Activated naive CD4-positive, alpha-beta T cell treated with anti-CD3 and anti-CD28 coated beads for 36 hours (primary cell): ENCODE measurements around the gene SCNN1A. TPM values are rescaled to one million over a fixed set of nuclear protein-coding genes. Genes with fewer than 3 reads are reported as not detected.

Experiments
- CTCF ChIA-PET: fragments of 350-600 bp; sonication (Branson Sonifier 250); formaldehyde crosslinking; loops from one replicate; lab custom pipeline; 2021; ENCODE audit warnings: antibody characterized with exemption; lab: Charles Lee
- DNase-seq: peaks from one replicate; pipeline ENCODE4 v3.0.0-alpha.2; 2020
- H3K27ac Mint-ChIP-seq: one replicate; pipeline ENCODE4 v1.8.0; 2021; ENCODE audit warnings: mild to moderate bottlenecking, mixed read lengths
- H3K27me3 Mint-ChIP-seq: one replicate; pipeline ENCODE4 v1.8.0; 2021; ENCODE audit warnings: low read depth, mixed read lengths
- H3K36me3 Mint-ChIP-seq: one replicate; pipeline ENCODE4 v1.8.0; 2021; ENCODE audit warnings: low read depth, mixed read lengths
- H3K4me1 Mint-ChIP-seq: one replicate; pipeline ENCODE4 v1.8.0; 2021; ENCODE audit warnings: low read depth, mixed read lengths
- H3K4me3 Mint-ChIP-seq: one replicate; pipeline ENCODE4 v1.8.0; 2021; ENCODE audit warnings: mild to moderate bottlenecking, moderate library complexity, mixed read lengths
- H3K9me3 Mint-ChIP-seq: one replicate; pipeline ENCODE4 v1.8.0; 2021; ENCODE audit warnings: mixed read lengths
- intact Hi-C: fragments of 100-400 bp; cut with micrococcal nuclease; formaldehyde crosslinking; loops from one replicate; pipeline ENCODE4 v1.15.1; 2023
- total RNA-seq, 2 experiments: library from RNA; stranded (reverse); gene quantifications; one replicate each; pipeline ENCODE4 v1.2.3, GENCODE V29; 2021

The SCNN1A gene
- total RNA-seq, 2 experiments from 2014 or later: 0.20 to 0.67 TPM

DNA sequence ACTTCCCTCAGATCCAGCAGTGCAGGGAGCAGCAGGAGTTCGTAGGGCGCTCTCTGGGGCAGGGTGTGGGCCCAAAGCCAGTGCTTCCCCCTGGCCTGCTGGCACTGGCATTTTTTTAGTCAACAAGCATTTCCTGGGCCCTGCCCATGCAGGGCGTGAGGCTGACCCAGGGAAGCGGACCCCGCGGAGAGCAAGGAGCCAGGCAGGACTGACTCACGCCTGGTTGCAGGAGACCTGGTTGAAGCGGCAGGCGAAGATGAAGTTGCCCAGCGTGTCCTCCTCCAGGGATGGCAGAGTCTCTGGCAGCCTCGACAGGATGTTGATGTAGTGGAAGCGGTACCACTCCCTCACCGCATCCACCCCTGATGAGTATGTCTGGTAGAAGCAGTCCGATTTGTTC lies 13.5 kb downstream of the SCNN1A start:
- intact Hi-C loops: no loop called here
- H3K4me1 Mint-ChIP-seq: peaks cover 23% of the 10 kb centered on the region

GRCh38 chr12:6360578-6361490 lies 14.5 kb downstream of the SCNN1A start:
- Mint-ChIP-seq H3K36me3 (no peaks in the 10 kb centered on the region), H3K4me3 (no peak overlapping the region), H3K27me3 (no peaks in the 10 kb centered on the region), H3K27ac (no peak overlapping the region), H3K4me1 (peaks cover 23% of the 10 kb centered on the region), H3K9me3 (no peaks in the 10 kb centered on the region)
- peak; percentile 67 for DNase-seq
- CTCF ChIA-PET: interaction anchor here (0.8 to 1.4 kb wide), 3 partner anchors 22 to 75 kb away, joined by 3 to 7 read pairs (median 3); no protein-coding TSS in a partner anchor
- intact Hi-C loops: no loop called here

More for the DNA sequence above, 13.5 kb downstream of the SCNN1A start:
- peak overlapping the region; percentile 8 for H3K4me3 Mint-ChIP-seq
- CTCF ChIA-PET: no interaction called here
- H3K27ac Mint-ChIP-seq: peak overlapping the region; percentile 18
- no peaks in the 10 kb centered on the region for H3K9me3 Mint-ChIP-seq
- no peaks in the 10 kb centered on the region for H3K27me3 Mint-ChIP-seq
- H3K36me3 Mint-ChIP-seq: no peaks in the 10 kb centered on the region
- DNase-seq: peak; percentile 60

DNA sequence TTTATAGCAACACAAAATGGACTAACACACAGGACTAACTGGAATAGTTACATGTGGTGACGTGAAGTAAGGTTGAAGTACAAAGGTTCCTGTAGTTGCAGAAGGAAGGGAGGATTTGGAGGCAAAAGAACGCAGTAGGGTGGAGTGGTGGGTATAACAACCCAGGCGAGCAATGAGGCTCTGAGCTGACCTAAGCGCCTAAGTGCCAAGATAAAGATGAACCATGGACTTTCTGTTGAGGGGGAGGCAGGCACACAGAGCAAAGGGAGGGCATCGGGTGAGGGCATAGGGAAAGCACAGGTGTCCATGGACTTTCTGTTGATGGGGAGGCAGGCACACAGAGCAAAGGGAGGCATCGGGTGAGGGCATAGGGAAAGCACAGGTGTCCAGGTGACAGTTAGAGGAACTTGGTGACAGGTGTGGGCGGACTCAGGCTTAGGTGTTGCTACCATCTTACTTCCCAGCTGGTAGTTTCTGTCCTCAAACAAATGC lies 15.2 kb downstream of the SCNN1A start:
- Mint-ChIP-seq H3K27me3 (no peaks in the 10 kb centered on the region), H3K36me3 (no peaks in the 10 kb centered on the region), H3K27ac (no peak overlapping the region), H3K4me3 (no peak overlapping the region), H3K4me1 (peaks cover 26% of the 10 kb centered on the region), H3K9me3 (no peaks in the 10 kb centered on the region)
- CTCF ChIA-PET: interaction anchor here (1.4 kb wide), 1 partner anchor 25 kb away, joined by 7 read pairs; no protein-coding TSS in a partner anchor
- intact Hi-C loops: no loop called here
- DNase-seq: no peak

DNA sequence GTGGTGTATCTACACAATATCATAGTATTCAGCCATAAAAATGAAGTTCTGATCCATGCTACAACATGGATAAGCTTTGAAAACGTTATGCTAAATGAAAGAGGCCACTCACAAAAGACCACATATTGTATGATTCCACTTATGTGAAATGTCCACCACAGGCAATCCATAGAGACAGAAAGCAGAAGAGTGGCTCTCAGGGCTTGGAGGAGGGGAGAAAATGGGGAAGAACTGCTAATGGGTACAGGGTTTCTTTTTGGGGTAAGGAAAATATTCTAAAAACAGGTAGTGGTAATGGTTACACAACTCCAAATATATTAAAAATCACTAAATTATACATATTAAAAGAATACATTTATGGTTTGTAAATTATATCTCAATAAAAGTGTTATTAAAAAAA lies 16.5 kb downstream of the SCNN1A start:
- CTCF ChIA-PET: interaction anchor here (0.6 to 3.8 kb wide), 3 partner anchors 9 to 24 kb away, joined by 3 to 13 read pairs (median 3); no protein-coding TSS in a partner anchor
- Mint-ChIP-seq H3K36me3 (no peaks in the 10 kb centered on the region), H3K27ac (no peak overlapping the region), H3K4me1 (peaks cover 23% of the 10 kb centered on the region), H3K27me3 (no peaks in the 10 kb centered on the region), H3K9me3 (no peaks in the 10 kb centered on the region), H3K4me3 (no peak overlapping the region)
- DNase-seq: no peak
- intact Hi-C loops: no loop called here

- Mint-ChIP-seq H3K4me3 (no peak overlapping the region), H3K27ac (no peak overlapping the region), H3K36me3 (no peaks in the 10 kb centered on the region), H3K9me3 (no peaks in the 10 kb centered on the region), H3K4me1 (peaks cover 10% of the 10 kb centered on the region), H3K27me3 (no peaks in the 10 kb centered on the region)
- CTCF ChIA-PET: interaction anchor here (0.6 to 3.8 kb wide), 5 partner anchors 11 to 147 kb away, joined by 3 to 13 read pairs (median 3); no protein-coding TSS in a partner anchor
- DNase-seq: no peak
- intact Hi-C loops: no loop called here
These were observed 19.0 kb downstream of the SCNN1A start for GRCh38 chr12:6356374-6356820.

- H3K4me3 Mint-ChIP-seq: no peak overlapping the region
- intact Hi-C loops: no loop called here
- H3K27ac Mint-ChIP-seq: no peak overlapping the region
These were observed 19.6 kb downstream of the SCNN1A start for GRCh38 chr12:6355491-6356373.

DNA sequence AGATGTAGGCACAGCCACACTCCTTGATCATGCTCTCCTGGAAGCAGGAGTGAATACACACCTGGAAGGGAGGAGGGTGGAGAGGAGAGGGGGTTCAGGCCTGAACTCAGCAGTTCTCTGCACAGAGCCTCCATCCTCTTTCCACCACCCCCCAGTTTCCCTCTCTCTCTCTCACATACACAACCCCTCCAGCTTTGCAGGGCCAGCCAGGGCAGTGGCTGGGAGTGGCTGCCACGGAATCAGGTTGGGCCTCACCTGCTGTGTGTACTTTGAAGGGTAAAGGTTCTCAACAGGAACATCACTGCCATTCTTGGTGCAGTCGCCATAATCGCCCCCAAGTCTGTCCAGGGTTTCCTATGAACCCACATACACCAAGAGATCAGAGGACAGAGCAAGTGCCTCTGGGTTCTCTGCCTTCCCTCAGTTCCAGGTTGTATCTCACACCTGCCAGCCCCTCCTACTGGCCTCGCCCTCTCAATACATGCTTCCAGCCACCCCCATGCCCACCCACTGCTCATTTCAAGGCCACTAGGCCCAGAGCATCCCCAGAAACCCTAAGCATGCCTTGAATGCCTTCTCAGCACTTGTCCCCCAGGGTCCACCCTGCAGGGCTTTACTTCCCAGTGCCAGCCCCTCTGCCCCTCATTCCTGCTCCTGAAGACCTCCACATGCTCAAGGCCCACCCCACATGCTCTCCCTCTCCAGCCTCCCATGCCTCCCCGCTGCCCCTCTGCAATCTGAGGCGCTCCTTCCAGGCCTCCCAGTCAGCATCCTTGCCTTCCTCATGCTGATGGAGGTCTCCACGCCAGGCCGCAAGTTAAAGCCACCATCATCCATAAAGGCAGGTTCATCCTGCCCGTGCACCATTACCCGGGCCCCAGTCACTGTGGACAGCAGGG lies 20.6 kb downstream of the SCNN1A start:
- Mint-ChIP-seq H3K27ac (no peak overlapping the region), H3K36me3 (no peaks in the 10 kb centered on the region), H3K4me1 (peaks cover 2% of the 10 kb centered on the region), H3K27me3 (no peaks in the 10 kb centered on the region), H3K4me3 (no peak overlapping the region), H3K9me3 (no peaks in the 10 kb centered on the region)
- no peak for DNase-seq
- intact Hi-C loops: no loop called here
- CTCF ChIA-PET: interaction anchor here (1.3 kb wide), 1 partner anchor 13 kb away, joined by 3 read pairs; no protein-coding TSS in a partner anchor

More at GRCh38 chr12:6355491-6356373, 19.6 kb downstream of the SCNN1A start:
- H3K9me3 Mint-ChIP-seq: no peaks in the 10 kb centered on the region
- H3K36me3 Mint-ChIP-seq: no peaks in the 10 kb centered on the region
- peaks cover 5% of the 10 kb centered on the region for H3K4me1 Mint-ChIP-seq
- CTCF ChIA-PET: interaction anchor here (0.6 to 3.8 kb wide), 5 partner anchors 10 to 146 kb away, joined by 3 to 13 read pairs (median 4); no protein-coding TSS in a partner anchor
- no peaks in the 10 kb centered on the region for H3K27me3 Mint-ChIP-seq
- DNase-seq: no peak

DNA sequence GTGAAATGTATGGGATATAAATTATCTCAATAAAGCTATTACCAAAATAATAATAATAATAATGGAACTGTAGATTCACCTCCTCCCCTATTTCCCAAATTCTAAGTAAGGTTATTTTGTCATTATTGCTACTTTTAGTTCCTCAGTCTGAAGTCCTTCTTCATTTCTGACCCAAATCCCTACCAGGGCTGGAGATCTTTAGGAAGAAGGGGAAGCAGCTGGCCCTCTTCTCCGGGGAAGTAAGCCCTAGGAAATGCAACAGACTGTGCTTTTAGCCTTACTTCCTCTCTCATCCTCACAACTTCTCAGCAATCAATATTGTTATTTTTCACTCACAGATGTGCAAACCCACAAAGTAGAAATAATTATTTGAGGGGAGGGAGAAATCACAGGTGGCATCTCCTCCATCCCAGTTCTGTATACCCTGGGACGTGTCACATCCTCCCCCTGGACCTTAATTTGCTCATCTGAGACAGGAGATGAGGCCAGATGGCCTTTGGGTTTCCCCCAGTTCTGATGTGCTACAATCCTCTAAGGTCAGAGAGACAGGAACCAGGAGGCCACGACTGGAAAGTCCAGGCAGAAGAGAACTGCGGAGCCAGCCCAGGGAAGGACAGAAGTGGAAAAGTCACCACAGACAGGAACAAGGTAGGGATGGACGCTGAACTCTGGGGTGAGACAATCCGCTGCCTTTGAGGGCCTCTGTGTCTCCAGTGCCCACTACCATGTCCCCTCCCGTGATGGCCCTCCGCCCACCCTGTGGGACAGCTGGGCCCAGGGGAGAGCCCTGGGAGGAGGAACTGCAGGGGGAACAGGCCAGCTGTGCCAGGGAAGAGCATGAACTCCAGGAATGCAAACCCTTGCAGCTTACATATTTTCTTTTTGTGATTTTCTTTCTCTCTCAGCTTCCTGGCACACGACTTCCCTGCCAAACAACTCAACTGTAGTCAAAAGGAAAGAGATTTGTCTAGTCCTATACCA lies 22.9 kb downstream of the SCNN1A start:
- H3K36me3 Mint-ChIP-seq: no peaks in the 10 kb centered on the region
- intact Hi-C loops: no loop called here
- no peaks in the 10 kb centered on the region for H3K9me3 Mint-ChIP-seq
- no peak overlapping the region for H3K27ac Mint-ChIP-seq
- peaks cover 4% of the 10 kb centered on the region for H3K4me1 Mint-ChIP-seq
- DNase-seq: no peak
- H3K27me3 Mint-ChIP-seq: no peaks in the 10 kb centered on the region
- CTCF ChIA-PET: interaction anchor here (1.3 kb wide), 1 partner anchor 17 kb away, joined by 3 read pairs; no protein-coding TSS in a partner anchor
- no peak overlapping the region for H3K4me3 Mint-ChIP-seq

- Mint-ChIP-seq H3K4me1 (peaks cover 13% of the 10 kb centered on the region), H3K27ac (no peak overlapping the region), H3K4me3 (no peak overlapping the region), H3K9me3 (no peaks in the 10 kb centered on the region), H3K27me3 (no peaks in the 10 kb centered on the region), H3K36me3 (no peaks in the 10 kb centered on the region)
- no peak for DNase-seq
- CTCF ChIA-PET: interaction anchor here (1.3 kb wide), 1 partner anchor 16 kb away, joined by 3 read pairs; no protein-coding TSS in a partner anchor
- intact Hi-C loops: no loop called here
These were observed 23.7 kb downstream of the SCNN1A start for GRCh38 chr12:6351622-6352021.
